SKM-1 treated with dmso at 0.1 percent for 144 hours (cell line): Measurements from ENCODE around the gene ZNF654.
"Not testable (repeated sequence)": the region's sequence is repeated elsewhere in the genome, so short reads cannot be mapped to it uniquely, and the experiment has no call there.

ENCODE experiments used
- DNase-seq: peaks from one replicate; lab custom pipeline; 2025; ENCODE audit not compliant: unreplicated experiment; lab: John Stamatoyannopoulos, UW

Gene ZNF654

GRCh38 chr3:88137836-88138235 lies 78.8 kb downstream of the ZNF654 start:
- DNase-seq: no peak

- DNase-seq: no peak
These were observed 82.5 kb downstream of the ZNF654 start for GRCh38 chr3:88141458-88142083.

- DNase-seq: no peak
These were observed 83.1 kb downstream of the ZNF654 start for GRCh38 chr3:88142094-88142624.

GRCh38 chr3:88147261-88147660 lies 88.2 kb downstream of the ZNF654 start:
- no peak for DNase-seq

GRCh38 chr3:88148651-88149050 lies 89.6 kb downstream of the ZNF654 start:
- DNase-seq: no peak

GRCh38 chr3:88149101-88149508 lies 90.0 kb downstream of the ZNF654 start:
- peak; percentile 39 for DNase-seq

GRCh38 chr3:88149509-88150362 lies 90.7 kb downstream of the ZNF654 start, which contains the start of gene C3orf38:
C3orf38 (plus strand) TSS chr3:88149959; CDS start chr3:88150053, 94 bp downstream.
- peak; percentile 86 for DNase-seq

GRCh38 chr3:88150371-88150770 lies 91.3 kb downstream of the ZNF654 start:
- no peak for DNase-seq

- DNase-seq: peak; percentile 49
These were observed 91.8 kb downstream of the ZNF654 start for GRCh38 chr3:88150806-88151205.

GRCh38 chr3:88151358-88151757 lies 92.3 kb downstream of the ZNF654 start:
- no peak for DNase-seq

GRCh38 chr3:88152841-88153240 lies 93.8 kb downstream of the ZNF654 start:
- no peak for DNase-seq

GRCh38 chr3:88166419-88166971 lies 107.4 kb downstream of the ZNF654 start:
- no peak for DNase-seq

- no peak for DNase-seq
These were observed 108.1 kb downstream of the ZNF654 start for GRCh38 chr3:88167173-88167572.

- no peak for DNase-seq
These were observed 108.6 kb downstream of the ZNF654 start for GRCh38 chr3:88167704-88168103.

- no peak for DNase-seq
These were observed 109.1 kb downstream of the ZNF654 start for GRCh38 chr3:88168171-88168570.

GRCh38 chr3:88180398-88180999 lies 121.4 kb downstream of the ZNF654 start:
- DNase-seq: peak; percentile 36

GRCh38 chr3:88182165-88182918 lies 123.3 kb downstream of the ZNF654 start:
- not testable (repeated sequence) for DNase-seq

- no peak for DNase-seq
These were observed 129.4 kb downstream of the ZNF654 start for GRCh38 chr3:88188436-88188835.

- no peak for DNase-seq
These were observed 130.3 kb downstream of the ZNF654 start for GRCh38 chr3:88189361-88189810.

- no peak for DNase-seq
These were observed 132.9 kb downstream of the ZNF654 start for GRCh38 chr3:88191872-88192409.
